Stimulated activated CD8-positive, alpha-beta memory T cell treated with anti-CD3 and anti-CD28 coated beads, Interleukin-4, amount 100 ng/mL, for 1 hour (primary cell): ENCODE measurements around the gene CTRB1.
"Not testable (repeated sequence)": the region's sequence is repeated elsewhere in the genome, so short reads cannot be mapped to it uniquely, and the experiment has no call there.

Experiments
- DNase-seq, 2 donors: peaks; one replicate each; pipeline ENCODE4 v3.0.0-alpha.2; 2020; ENCODE audit warnings: low read depth in 2 of 2, low spot score in 1 of 2

Gene CTRB1

DNA sequence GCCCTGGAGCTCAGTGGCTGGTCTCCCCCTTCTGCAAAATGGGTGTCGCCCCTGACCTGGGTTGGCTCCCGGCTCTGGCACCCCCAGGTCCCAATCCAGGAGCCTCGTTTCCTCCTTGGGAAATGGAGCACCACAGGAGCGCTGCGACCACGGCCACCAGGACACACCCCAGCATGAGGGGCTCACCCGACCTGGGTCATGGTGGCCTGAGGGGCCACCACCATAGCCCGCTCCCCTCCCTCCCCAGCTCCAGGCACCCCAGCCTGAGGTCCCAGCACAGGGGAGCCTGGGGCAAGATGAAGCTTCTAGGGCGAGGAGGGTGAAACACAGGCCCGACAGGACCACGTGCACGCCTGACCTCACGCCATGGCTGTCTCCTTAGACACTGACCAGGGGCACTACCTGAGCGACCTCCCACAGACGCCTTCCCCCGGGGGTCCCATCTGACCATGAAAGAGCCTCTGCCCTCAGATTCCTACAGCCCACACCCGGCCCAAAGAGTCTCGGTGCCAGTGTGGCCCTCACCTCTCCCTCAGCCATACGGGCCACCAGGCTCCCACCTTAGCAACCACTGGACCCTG, 20.8 kb downstream of the CTRB1 start:
- no peak for DNase-seq

DNA sequence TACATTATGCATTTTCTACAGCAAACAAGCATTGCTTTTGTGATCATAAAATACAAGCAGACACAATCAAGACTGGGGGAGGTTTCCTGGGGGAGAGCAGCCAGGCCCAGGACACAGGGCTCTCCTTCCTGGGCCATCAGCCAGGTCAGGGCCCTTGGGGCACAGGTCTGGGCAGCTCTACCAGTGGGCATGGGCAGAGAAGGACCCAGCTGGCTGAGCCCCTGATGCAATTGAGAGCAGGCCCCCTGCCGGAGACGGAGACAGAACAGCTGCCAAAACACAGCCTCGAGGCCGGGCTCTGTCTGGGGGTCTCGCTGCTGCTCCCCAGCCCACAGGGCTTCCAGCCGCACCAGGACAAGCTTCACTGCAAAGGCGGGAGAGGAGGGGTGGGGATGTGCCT, 21.8 kb downstream of the CTRB1 start:
- DNase-seq: not testable (repeated sequence)

DNA sequence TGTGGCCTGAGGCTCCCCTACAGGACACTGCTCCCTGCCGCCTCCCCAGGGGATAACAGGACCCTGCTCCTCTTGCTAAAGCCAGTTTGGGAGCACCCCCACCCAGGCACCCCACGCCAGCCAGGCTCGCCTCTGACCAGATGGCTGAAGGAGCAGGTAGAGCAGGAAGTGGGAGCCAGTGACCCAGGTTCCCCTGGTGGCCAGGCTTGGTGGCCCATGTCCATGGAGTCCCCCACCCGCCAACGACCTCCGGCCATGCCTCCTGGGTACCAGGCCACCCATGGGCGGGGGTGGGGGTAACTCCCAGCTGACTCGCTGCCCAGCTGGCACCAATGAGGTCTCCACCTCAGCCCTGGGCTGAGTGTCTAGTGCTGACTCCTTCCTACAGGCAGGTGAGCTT, 22.6 kb downstream of the CTRB1 start:
- DNase-seq: no peak

DNA sequence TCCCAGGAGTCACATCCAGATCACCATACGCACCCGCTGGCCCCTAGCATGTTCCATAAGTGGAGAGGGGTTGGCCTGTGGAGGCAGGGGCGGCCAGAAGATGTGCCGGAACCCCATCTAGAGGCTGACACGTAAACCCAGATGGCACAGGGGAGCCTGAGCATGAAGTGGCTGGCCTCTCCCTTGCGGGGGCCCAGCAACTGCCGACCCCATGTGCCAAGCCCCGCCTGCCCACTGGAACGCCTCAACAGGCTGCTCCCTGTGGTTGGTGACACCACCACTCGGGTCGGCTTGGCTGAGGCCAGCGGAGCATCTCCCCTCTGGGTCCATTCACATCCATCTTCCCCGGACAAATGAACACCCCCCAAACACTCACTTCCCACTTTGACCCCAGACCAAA, 23.2 kb downstream of the CTRB1 start:
- DNase-seq: no peak

DNA sequence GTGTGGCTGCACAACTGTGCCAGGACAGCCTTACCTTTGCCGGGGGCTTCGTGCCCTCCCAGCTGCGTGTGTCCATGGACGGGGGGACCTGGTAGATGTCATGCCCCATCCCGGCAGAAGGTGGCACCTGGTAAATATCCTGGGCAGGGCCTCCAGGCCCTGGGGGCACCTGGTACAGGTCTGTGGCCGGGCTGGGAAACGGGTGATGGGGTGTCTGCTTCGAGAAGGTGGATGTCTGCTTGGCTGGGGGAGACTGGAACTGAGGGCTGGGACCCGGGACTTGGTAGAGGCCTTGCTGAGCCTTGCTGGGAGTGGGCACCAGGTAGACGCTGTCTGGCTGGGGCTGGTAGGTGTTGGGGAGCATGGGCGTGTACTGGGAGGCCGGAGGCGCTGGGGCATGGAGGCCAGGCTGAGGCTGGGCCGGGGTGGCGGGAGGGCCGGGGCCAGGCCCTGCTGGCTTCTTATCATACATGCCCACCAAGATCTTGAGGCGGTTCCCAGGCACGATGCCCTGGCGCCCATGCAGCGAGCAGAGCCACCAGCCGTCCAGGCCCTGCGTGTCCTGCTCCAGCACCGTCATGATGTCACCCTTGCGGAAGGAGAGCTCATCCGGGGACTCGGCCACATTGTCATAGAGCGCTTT, 23.8 kb downstream of the CTRB1 start:
- DNase-seq: not testable (repeated sequence)

DNA sequence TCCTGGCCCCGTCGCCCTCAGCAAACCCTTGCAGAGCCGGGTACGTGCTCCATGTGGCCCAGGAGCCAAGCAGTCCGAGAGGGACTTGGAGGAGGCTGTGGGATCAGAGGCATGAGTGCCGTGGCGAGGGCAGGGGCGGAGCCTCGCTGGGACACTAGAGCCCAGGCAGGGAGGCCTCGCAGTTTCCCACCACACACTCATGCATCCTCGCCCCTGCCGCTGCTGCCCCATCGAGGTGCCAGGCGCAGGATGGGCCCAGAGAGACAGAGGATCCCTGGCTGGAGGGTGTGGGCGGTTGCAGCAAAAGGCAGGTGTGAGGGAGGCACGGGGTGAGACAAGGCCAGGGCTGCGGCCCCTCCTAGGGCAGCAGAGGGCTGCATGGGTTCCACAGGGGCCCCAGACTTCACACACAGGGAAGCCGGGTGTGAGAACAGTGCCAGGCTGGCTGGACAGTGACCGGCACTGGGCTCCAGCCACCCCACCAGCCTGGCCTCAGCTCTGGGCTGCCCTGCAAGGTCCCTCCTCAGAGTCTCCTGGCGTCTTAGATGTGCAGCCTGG, 25.0 kb downstream of the CTRB1 start:
- no peak for DNase-seq

DNA sequence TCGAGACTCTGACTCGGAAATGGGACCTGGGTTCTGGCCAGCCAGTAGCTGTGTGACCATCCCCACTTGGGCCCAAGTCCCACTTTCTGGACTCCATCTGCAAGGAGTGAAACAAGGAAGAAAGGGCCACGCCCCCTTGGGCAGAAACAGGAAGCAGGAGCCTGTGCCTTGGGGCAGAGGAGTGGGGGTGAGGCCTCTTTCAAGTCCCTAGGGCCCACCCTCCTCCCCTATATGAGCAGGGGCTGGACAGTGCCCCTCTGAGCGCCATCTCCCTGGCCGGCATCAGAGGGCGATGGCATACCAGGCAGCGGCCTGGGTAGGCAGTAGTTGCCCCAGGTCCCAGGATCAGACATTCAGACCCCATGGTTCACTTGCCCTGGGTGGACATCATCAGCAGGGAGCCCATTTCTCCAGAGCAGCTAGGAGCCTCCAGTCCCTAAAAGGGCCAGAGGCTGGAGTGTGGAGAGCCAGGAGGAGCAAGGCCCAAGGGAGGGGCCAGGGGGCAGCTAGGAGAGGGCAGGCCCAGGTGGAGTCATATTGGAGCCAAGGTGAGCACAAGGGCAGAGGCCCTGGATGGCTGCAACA, 25.5 kb downstream of the CTRB1 start:
- DNase-seq: no peak

DNA sequence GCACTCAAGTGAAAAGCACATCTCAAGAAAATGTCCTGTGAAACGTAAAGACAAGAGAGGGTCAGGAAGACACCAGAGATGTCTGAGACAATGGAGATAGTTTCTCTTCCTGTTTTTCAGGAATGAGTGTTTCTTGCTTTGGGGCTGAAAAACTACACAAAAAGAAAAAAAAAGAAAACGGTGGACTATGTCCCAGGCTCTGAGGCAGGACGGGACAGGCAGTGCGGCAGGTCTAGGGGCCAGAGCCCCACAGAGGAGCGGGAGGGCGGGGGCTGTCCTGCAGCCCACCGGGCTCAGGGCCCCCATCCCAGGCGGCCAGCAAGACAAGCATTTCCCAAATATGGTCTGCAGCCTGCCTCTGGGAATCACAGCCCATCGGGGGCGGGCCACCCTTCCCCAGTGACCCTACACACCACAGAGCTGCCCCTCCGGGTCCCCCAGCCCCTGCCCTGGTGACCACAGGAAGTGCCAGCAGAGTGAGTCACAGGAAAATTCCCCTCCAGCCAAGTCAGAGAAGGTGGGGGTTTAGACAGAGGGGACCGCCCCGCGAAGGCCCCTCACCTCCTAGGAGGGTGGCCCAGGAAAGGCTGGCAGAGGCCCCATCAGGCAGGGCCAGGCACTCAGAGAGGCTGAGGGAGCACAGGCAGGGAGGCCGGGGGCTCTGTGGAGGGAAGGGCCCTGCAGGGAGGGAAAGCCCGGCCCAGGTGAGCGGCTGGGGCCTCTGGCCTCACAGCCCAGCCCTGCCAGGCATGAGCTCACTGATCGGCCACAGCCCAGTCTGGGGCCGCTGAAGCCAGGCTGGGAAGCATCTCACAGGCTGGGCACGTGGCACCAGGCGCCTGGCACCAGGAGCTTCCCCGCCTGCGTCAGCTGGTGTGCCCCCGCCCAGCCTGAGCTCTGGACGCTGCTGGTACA, 26.3 kb downstream of the CTRB1 start:
- DNase-seq: no peak

DNA sequence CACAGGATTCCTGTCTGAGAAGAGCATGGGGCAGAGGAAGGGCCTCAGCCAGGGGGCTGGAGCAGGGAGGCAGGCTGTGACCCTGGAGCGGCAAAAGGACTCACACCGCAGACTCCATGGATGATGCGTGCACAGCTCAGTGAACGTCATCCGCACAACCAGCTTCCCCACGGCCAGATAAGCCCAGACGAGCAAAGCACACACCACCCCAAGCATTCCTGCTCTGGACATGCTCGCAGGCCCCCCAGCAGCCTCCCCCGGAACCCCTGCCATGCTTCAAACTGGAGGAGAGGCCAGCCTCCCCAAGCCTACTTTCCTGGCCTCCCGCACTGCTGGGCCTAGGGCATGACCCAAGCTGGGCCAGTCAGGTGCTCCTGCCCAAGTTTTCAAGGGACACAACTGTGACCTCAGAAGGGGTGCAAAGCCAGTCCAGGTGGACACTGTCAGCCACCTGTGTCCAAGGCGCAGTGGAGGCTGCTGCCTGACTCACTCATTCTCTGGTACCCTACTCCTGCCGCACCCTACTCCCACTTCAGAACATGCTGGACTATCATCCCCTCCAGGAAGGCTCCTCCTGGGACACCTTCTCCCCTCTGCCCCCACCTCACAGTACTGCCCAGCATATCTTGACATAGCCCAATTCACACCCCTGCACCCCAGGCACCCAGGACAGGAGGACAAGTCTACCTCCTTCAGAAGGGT, 27.9 kb downstream of the CTRB1 start:
- DNase-seq: no peak

DNA sequence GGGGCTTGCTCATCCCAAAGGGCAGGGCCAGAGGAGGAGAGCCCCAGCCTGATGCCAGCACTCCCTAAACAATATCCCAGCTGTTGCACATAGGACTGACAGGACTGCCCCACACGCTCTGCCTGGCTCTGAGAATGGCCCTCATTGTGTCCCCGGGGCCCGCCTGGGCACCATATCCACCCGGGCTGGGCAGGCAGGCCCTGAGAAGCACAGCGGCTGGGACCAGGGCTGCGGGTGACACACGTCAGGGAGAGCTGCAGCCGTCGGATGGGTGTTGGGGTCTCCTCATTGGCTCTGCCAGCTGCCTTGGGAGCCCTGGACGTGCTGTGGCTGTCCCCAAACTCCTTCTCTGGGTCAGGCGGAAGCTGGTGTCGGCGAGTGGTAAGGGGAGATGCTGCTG, 28.5 kb downstream of the CTRB1 start:
- DNase-seq: no peak

DNA sequence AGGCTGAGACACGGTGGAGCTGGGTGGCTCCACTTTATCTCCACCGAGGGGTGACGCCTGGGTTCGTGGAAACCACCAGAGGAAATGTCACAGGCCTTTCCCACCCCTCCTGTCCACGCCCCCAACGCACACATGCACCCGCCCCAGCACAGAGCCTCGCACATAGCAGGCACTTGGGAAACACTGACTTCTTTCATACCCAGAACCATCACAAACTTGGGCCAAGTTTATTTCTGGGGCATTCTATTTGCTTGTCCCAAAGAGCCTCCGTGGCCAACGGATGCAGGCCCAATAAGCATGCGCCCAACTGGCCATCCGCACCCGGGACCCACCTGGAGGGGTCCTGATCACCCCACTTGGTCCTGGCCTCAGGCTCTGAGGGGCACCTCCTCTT, 29.4 kb downstream of the CTRB1 start:
- DNase-seq: no peak

DNA sequence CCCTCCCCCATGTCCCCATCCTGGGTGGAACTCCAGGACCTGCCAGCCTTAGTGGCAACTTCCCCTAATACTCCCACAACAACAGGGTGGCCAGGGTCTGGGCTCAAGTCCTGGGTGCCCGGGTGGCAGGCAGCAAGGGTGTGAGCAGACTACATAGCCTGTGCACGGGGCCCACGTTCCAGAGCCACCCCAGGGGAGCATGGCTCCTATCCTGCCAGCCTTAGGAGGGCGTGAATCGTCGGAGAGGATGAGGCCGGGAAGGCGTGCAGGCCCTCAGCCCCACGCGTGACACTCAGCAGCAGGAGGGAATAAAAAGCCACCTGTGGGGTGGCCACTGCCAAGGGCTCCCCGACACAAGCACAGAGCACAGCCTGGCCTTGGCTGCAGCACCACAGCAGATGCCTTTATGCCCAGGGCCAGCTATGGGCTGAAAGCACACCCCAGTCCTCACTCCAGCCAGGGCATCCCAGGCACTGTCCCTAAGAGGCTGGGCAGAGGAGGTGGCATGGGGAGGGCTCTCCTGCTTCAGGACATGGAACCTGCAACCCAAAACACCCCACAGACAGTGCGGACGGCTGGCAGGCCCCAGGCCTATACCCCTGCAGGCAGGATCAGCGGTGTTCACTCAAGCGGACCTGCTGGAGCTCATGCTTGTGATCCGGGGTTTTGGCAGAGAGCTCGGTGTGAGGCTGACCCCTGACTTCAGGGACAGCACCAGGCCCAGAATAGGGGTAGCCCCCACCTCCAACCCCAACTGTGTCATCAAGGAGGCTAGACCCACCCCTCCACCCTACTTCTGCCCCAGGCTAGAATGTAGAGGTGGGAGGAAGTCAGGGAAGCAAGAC, 30.0 kb downstream of the CTRB1 start:
- no peak for DNase-seq

DNA sequence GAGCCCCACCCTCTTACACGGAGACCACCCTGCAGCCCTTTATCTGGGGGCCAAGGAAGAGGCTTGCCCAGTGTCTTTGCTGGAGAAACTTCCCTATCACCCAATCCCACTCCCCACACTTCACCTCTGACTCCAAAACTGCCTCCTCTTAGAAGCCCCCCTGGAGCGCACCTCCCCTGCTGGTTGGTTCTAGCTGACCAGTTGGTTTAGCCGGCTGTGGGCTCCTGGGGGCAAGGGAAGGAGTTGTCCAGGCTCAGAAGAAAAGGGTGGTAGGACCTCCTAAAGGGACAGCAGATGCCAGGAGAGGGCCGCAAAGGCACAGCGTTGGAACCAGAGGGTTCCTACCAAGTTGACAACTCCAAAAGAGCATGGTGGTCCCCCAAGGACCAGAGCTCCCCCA, 30.7 kb downstream of the CTRB1 start:
- no peak for DNase-seq

DNA sequence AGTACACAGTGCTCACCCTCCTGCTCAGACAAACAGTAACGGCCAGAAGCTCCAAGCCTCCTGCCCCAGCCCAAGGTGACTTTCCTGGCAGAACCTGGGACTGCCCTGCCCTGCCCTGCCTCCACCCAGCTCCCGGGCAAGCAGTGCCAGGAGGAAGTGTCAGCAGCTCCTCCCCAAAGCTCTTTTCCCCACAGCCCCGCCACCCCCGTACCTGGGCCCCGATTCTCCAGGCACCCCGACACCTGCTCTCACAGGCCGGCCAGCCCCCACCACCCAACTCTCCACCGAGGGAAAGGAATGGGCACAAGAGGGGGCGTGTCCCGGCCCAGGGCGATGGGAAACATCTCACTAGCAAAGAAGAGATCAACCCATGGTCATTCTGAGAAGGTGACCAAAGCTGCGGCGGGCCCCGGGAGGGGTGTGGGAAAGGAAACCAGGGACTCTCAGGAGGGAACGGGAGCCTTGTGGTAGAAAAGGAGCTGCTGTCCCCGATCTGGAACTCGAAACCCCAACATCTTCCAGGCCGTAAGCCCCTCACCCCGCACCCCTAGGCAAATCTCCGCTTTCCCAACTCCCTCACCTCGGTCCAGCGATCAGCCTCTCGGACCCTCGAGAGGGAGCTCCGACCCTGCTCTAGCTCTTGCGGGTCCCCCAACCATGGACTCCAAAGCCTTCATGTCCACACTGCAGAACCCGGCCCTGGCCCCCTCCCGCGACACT, 31.5 kb downstream of the CTRB1 start:
- DNase-seq: no peak

DNA sequence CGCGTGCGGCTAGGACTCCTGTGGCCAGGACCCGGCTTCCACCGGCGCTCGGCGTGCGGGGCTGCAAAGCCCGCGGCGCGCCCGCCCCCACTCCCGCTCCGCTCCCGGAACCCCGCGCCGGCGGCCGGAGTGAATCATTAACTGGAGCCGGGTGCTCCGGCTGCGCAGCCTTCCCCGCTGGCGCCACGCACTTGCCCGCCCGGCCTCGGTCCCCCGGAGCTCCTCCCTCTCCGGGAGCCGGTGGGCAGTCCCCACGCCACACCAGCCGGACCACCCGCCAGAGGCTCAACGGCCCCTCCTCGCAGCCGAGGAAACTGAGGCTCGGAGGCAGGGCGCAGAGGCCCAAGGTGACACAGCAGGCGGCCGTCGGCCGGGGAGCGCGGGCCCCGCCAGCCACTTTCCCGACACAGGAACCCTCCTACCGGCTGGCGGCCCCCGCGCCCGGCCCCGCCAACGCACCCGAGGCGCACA, 32.1 kb downstream of the CTRB1 start:
- no peak for DNase-seq

DNA sequence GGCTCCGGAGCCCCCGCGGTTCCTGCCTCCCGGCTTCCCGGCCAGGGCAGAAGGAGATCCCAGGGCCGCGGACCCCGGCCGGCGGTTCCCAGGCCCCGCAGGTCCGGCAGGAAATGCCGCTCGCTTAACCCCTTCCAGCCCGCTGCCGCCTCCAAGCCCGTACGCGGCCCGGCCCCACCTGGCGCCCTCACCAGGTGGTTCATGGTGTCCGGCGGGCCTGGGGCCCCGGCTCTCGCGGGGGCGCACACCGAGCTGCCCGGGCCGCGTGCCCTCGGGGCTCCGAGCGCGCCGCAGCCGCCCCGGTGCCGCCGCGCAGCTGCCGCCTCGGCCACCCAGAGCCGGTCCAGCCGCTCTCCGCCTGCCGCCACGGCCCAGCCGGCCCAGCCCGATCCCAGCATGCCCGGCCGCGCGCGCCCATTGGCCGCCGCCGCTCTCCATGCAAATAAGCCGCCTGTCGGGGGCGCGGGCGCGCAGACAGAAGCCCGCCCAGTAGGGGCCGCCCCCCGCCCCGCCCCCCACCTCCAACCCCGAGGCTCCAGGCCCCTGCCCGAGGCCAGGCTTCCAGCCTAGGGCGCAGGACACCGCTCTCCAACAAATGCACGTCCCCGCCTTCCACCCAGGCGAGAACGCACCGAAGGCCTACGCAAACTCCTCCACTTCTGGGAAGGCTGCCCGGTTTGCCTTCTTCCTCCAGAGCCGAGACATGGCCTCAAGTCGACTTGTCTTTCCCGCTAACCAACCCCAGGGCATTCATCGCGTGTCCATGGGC, 32.7 kb downstream of the CTRB1 start, which contains the start of gene BCAR1:
BCAR1 (minus strand) TSS at position 345 of the 769 bp plus-strand sequence; CDS start at position 203, 142 bp downstream.
- DNase-seq: no peak

DNA sequence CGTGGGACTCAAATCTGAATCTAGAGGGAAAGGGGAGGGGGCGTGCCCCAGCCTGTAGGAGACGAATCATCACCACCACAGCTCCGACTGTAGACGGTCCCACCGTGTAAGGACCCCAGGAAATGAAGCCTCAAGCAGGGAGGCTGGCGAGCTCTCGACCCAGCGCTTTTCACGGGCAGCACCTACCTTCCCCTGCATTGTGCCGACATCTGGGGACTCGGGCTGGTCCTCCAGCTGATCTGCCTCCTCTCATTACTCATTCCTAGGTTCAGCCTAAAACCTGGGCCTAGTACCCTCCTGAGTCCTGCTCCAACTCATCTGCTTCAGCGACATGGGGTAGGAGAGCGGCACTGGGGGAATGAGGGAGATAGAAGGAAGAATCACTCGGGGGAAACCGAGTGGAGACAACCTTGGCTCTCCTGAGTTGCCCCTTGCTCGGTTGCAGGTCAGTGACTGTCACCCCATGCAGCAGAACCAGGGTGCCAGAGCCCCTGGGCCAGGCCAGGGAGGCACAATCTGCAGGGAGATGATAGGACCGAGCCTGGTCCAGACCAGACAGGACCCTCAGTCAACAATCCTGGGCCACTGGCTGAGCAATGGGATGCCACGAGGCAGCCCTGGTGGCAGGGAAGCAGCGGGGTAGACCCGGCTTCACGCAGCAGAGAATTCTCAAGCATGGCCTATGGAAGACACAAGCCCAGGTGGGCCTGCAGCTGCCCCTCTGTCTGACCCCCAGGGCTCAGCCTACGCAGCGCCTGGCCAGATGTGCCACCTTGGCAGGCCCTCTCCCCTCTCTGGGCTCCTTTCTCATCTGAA, 33.5 kb downstream of the CTRB1 start:
- no peak for DNase-seq
